ENCODE results near the gene RGL4.

RGL4 gene

GRCh38 chr22:23689414-23689813 lies 1.4 kb upstream of the RGL4 start:
- DNase-seq (ENCODE audit: extremely low spot score): no peak
- ChIA-PET POLR2A (no interaction called here), CTCF (no interaction called here)
- TF ChIP-seq FOXK2 (IDR thresholded peaks at IDR 0.05) (no peak), ELF4 (IDR thresholded peaks at IDR 0.05) (no peak), LEF1 (IDR thresholded peaks at IDR 0.05; ENCODE audit: borderline replicate concordance) (no peak), BHLHE40 (IDR thresholded peaks at IDR 0.05; ENCODE audit: borderline replicate concordance) (no peak)

- ChIA-PET CTCF (no interaction called here), POLR2A (no interaction called here)
- TF ChIP-seq L3MBTL2 (conservative IDR thresholded peaks at IDR 0.05): no peak
- TF ChIP-seq FOXA1 (IDR thresholded peaks at IDR 0.05): no peak
- no peak for TF ChIP-seq PKNOX1 (IDR thresholded peaks at IDR 0.05)
- TF ChIP-seq ARNT (IDR thresholded peaks at IDR 0.05): no peak
- TF ChIP-seq FOXK2 (IDR thresholded peaks at IDR 0.05): no peak
- no peak for TF ChIP-seq HDGF (IDR thresholded peaks at IDR 0.05; ENCODE audit: borderline replicate concordance)
- no peak for TF ChIP-seq CTBP1 (IDR thresholded peaks at IDR 0.05; ENCODE audit: borderline replicate concordance)
- no peak for TF ChIP-seq ZNF384 (IDR thresholded peaks at IDR 0.05)
- no peak for TF ChIP-seq BHLHE40 (IDR thresholded peaks at IDR 0.05; ENCODE audit: borderline replicate concordance)
- TF ChIP-seq SUZ12 (IDR thresholded peaks at IDR 0.05): no peak
- no peak for TF ChIP-seq TARDBP (IDR thresholded peaks at IDR 0.05)
- TF ChIP-seq SP1 (IDR thresholded peaks at IDR 0.05): no peak
- DNase-seq (ENCODE audit: extremely low spot score): no peak
Measured at GRCh38 chr22:23691748-23692423, 1.1 kb downstream of the RGL4 start.

GRCh38 chr22:23692598-23693291 lies 1.9 kb downstream of the RGL4 start:
- ChIA-PET CTCF (interaction anchor here (0.7 kb wide), 1 partner anchor 10 kb away, joined by 3 read pairs; no protein-coding TSS in a partner anchor), POLR2A (no interaction called here)

GRCh38 chr22:23693979-23694680 lies 3.3 kb downstream of the RGL4 start:
- ChIA-PET POLR2A (no interaction called here), CTCF (no interaction called here)
- DNase-seq (ENCODE audit: extremely low spot score): no peak
- no peak for TF ChIP-seq SUZ12 (IDR thresholded peaks at IDR 0.05)
- TF ChIP-seq FOXK2 (IDR thresholded peaks at IDR 0.05): no peak
- no peak for TF ChIP-seq BHLHE40 (IDR thresholded peaks at IDR 0.05; ENCODE audit: borderline replicate concordance)
- no peak for TF ChIP-seq ARNT (IDR thresholded peaks at IDR 0.05)
- TF ChIP-seq CTBP1 (IDR thresholded peaks at IDR 0.05; ENCODE audit: borderline replicate concordance): no peak
- no peak for TF ChIP-seq PKNOX1 (IDR thresholded peaks at IDR 0.05)
- no peak for TF ChIP-seq HDGF (IDR thresholded peaks at IDR 0.05; ENCODE audit: borderline replicate concordance)
- no peak for TF ChIP-seq TARDBP (IDR thresholded peaks at IDR 0.05)
- TF ChIP-seq SP1 (IDR thresholded peaks at IDR 0.05): no peak
- no peak for TF ChIP-seq NFRKB (IDR thresholded peaks at IDR 0.05)
- TF ChIP-seq FOXM1 (IDR thresholded peaks at IDR 0.05; ENCODE audit: borderline replicate concordance): no peak
- TF ChIP-seq ELF4 (IDR thresholded peaks at IDR 0.05): no peak
- no peak for TF ChIP-seq FOXA1 (IDR thresholded peaks at IDR 0.05)
- no peak for TF ChIP-seq ZNF384 (IDR thresholded peaks at IDR 0.05)
- no peak for TF ChIP-seq LEF1 (IDR thresholded peaks at IDR 0.05; ENCODE audit: borderline replicate concordance)

More at GRCh38 chr22:23692598-23693291, 1.9 kb downstream of the RGL4 start:
- DNase-seq (ENCODE audit: extremely low spot score): no peak
- no peak for TF ChIP-seq FOXM1 (IDR thresholded peaks at IDR 0.05; ENCODE audit: borderline replicate concordance)
- TF ChIP-seq ARNT (IDR thresholded peaks at IDR 0.05): no peak
- no peak for TF ChIP-seq FOXK2 (IDR thresholded peaks at IDR 0.05)
- no peak for TF ChIP-seq HDGF (IDR thresholded peaks at IDR 0.05; ENCODE audit: borderline replicate concordance)
- no peak for TF ChIP-seq PKNOX1 (IDR thresholded peaks at IDR 0.05)
- TF ChIP-seq FOXA1 (IDR thresholded peaks at IDR 0.05): no peak
- no peak for TF ChIP-seq L3MBTL2 (conservative IDR thresholded peaks at IDR 0.05)
- TF ChIP-seq TARDBP (IDR thresholded peaks at IDR 0.05): no peak

- ChIA-PET POLR2A (interaction anchor here (1.3 kb wide), 1 partner anchor 22 kb away, joined by 3 read pairs; no protein-coding TSS in a partner anchor), CTCF (no interaction called here)
- DNase-seq (ENCODE audit: extremely low spot score): no peak
- TF ChIP-seq L3MBTL2 (conservative IDR thresholded peaks at IDR 0.05): no peak
- no peak for TF ChIP-seq HDGF (IDR thresholded peaks at IDR 0.05; ENCODE audit: borderline replicate concordance)
- TF ChIP-seq BHLHE40 (IDR thresholded peaks at IDR 0.05; ENCODE audit: borderline replicate concordance): no peak
- TF ChIP-seq TARDBP (IDR thresholded peaks at IDR 0.05): no peak
- TF ChIP-seq PKNOX1 (IDR thresholded peaks at IDR 0.05): no peak
- TF ChIP-seq LEF1 (IDR thresholded peaks at IDR 0.05; ENCODE audit: borderline replicate concordance): no peak
- TF ChIP-seq FOXK2 (IDR thresholded peaks at IDR 0.05): no peak
- TF ChIP-seq SUZ12 (IDR thresholded peaks at IDR 0.05): no peak
- TF ChIP-seq NFRKB (IDR thresholded peaks at IDR 0.05): no peak
- TF ChIP-seq ELF4 (IDR thresholded peaks at IDR 0.05): no peak
- TF ChIP-seq FOXA1 (IDR thresholded peaks at IDR 0.05): no peak
- no peak for TF ChIP-seq ZNF384 (IDR thresholded peaks at IDR 0.05)
- no peak for TF ChIP-seq CTBP1 (IDR thresholded peaks at IDR 0.05; ENCODE audit: borderline replicate concordance)
- TF ChIP-seq ARNT (IDR thresholded peaks at IDR 0.05): no peak
- TF ChIP-seq FOXM1 (IDR thresholded peaks at IDR 0.05; ENCODE audit: borderline replicate concordance): no peak
- no peak for TF ChIP-seq SP1 (IDR thresholded peaks at IDR 0.05)
Measured at GRCh38 chr22:23695141-23695540, 4.3 kb downstream of the RGL4 start.

Measured in HEK293T (cell line).